OCI-LY7 (cell line): ENCODE results near the gene TBC1D5. TPM values are rescaled to one million over a fixed set of nuclear protein-coding genes. Genes with fewer than 3 reads are reported as not detected.

Source experiments
- BruUV-seq: library from RNA; stranded (reverse); fragments of 400-500 nt; replicated peaks from 2 replicates; lab custom pipeline; 2021; lab: Mats Ljungman, UMichigan
- CTCF ChIA-PET: fragments of 300-600 bp; sonication (Branson Sonifier 250); formaldehyde crosslinking; loops from one replicate; lab custom pipeline; 2022; ENCODE audit warnings: antibody characterized with exemption; ENCODE audit not compliant: unreplicated experiment; lab: Charles Lee
- POLR2A ChIA-PET: fragments of 300-600 bp; sonication (Branson Sonifier 250); formaldehyde crosslinking; loops from one replicate; lab custom pipeline; 2022; ENCODE audit warnings: antibody characterized with exemption; lab: Charles Lee
- DNase-seq: peaks from one replicate; pipeline ENCODE4 v3.0.0-alpha.2; 2015; ENCODE audit warnings: low spot score
- H2AFZ ChIP-seq: fragments of 200-600 bp; sonication (generic), shearing (Covaris generic); 2 replicates; pipeline ENCODE4 v1.6.1; 2014; ENCODE audit warnings: mild to moderate bottlenecking, antibody characterized with exemption, low read length, moderate library complexity
- H3K27ac ChIP-seq: fragments of 200-600 bp; sonication (generic); 2 replicates; pipeline ENCODE4 v1.5.1; 2014; ENCODE audit warnings: mixed run types, low read depth, mild to moderate bottlenecking, moderate library complexity, low read length, inconsistent platforms; ENCODE audit not compliant: poor library complexity, severe bottlenecking
- H3K36me3 ChIP-seq: fragments of 200-600 bp; sonication (generic); 2 replicates; pipeline ENCODE4 v1.6.1; 2014; ENCODE audit warnings: mild to moderate bottlenecking, antibody characterized with exemption, low read length, moderate library complexity, mixed read lengths; ENCODE audit not compliant: insufficient read depth
- H3K4me1 ChIP-seq: fragments of 200-600 bp; sonication (generic); 2 replicates; pipeline ENCODE4 v1.5.1; 2014; ENCODE audit warnings: mild to moderate bottlenecking, low read length; ENCODE audit not compliant: insufficient read depth, poor library complexity, severe bottlenecking
- H3K4me2 ChIP-seq: fragments of 200-600 bp; sonication (generic); 2 replicates; pipeline ENCODE4 v1.6.1; 2014; ENCODE audit warnings: mild to moderate bottlenecking, low read length
- H3K4me3 ChIP-seq: fragments of 200-600 bp; sonication (generic); 2 replicates; pipeline ENCODE4 v1.5.1; 2014; ENCODE audit warnings: mild to moderate bottlenecking, low read depth, low read length; ENCODE audit not compliant: poor library complexity, severe bottlenecking
- H3K79me2 ChIP-seq: fragments of 200-600 bp; sonication (generic); 2 replicates; pipeline ENCODE4 v1.6.1; 2016; ENCODE audit warnings: low read depth, mild to moderate bottlenecking, low read length, moderate library complexity, mixed read lengths; ENCODE audit not compliant: insufficient read depth
- H3K9me2 ChIP-seq: fragments of 200-600 bp; sonication (generic); 2 replicates; pipeline ENCODE4 v1.6.1; 2016; ENCODE audit warnings: mild to moderate bottlenecking, low read length, mixed read lengths; ENCODE audit not compliant: insufficient read depth
- H3K9me3 ChIP-seq: fragments of 200-600 bp; sonication (generic); 2 replicates; pipeline ENCODE4 v1.6.1; 2014; ENCODE audit warnings: mild to moderate bottlenecking, mixed run types, low read length, mixed read lengths
- H4K20me1 ChIP-seq: fragments of 200-600 bp; sonication (generic); 2 replicates; pipeline ENCODE4 v1.6.1; 2014; ENCODE audit warnings: mild to moderate bottlenecking, antibody characterized with exemption, low read length, moderate library complexity, mixed read lengths; ENCODE audit not compliant: insufficient read depth
- CTCF ChIP-seq: fragments of 200-600 bp; sonication (generic); conservative IDR thresholded peaks from 2 replicates; pipeline ENCODE4 v1.5.1; 2014; ENCODE audit warnings: mild to moderate bottlenecking, antibody characterized with exemption, low read length, moderate library complexity, mixed read lengths
- EZH2phosphoT487 ChIP-seq: fragments of 200-600 bp; sonication (generic); IDR thresholded peaks from 2 replicates; pipeline ENCODE4 v1.6.1; 2018; ENCODE audit warnings: low read depth, borderline replicate concordance, mild to moderate bottlenecking, mixed run types, antibody characterized with exemption, low read length, moderate library complexity, mixed read lengths
- intact Hi-C: fragments of 100-400 bp; cut with micrococcal nuclease; formaldehyde crosslinking; loops from one replicate; pipeline ENCODE4 v1.10.0; 2022; ENCODE audit not compliant: unreplicated experiment
- total RNA-seq, 2 experiments: library from RNA; depleted of rRNA in 1 of 2; stranded (reverse); fragments of >200 nt in 1 of 2; shearing (Covaris generic) in 1 of 2; gene quantifications; 2 replicates each; pipeline ENCODE4 v1.2.3, GENCODE V29; 2014 to 2022

Gene TBC1D5
- total RNA-seq, 2 experiments from 2014 or later, result 78.5 to 82.4 TPM

GRCh38 chr3:17412950-17413530 lies 329.4 kb downstream of the TBC1D5 start:
- Histone ChIP-seq H3K36me3 (no peaks in the 10 kb centered on the region), H3K4me3 (no peak overlapping the region), H3K4me2 (no peak overlapping the region), H3K9me3 (no peaks in the 10 kb centered on the region), H3K4me1 (no peaks in the 10 kb centered on the region), H4K20me1 (0 out of 2 replicates have a peak, but pooled peaks cover 3% of the 10 kb centered on the region), H3K79me2 (no peaks in the 10 kb centered on the region), H3K27ac (no peak overlapping the region), H2AFZ (no peak overlapping the region), H3K9me2 (no peaks in the 10 kb centered on the region)
- no TSS peak for BruUV-seq
- POLR2A ChIA-PET, result interaction anchor here (0.7 to 1.3 kb wide), 3 partner anchors 11 to 17 kb away, joined by 3 to 6 read pairs (median 4); no protein-coding TSS in a partner anchor
- CTCF ChIA-PET, result no interaction called here
- intact Hi-C loops, result loop anchor here (1.0 to 10.0 kb wide), 3 partner anchors 154 to 812 kb away; no protein-coding TSS in a partner anchor
- DNase-seq, result peak; percentile 79
- TF ChIP-seq CTCF, result peak; percentile 92
- no peak for TF ChIP-seq EZH2phosphoT487

GRCh38 chr3:17411157-17411877 lies 331.1 kb downstream of the TBC1D5 start:
- Histone ChIP-seq H4K20me1 (0 out of 2 replicates have a peak, but pooled peaks cover 3% of the 10 kb centered on the region), H3K9me2 (no peaks in the 10 kb centered on the region), H2AFZ (no peak overlapping the region), H3K79me2 (no peaks in the 10 kb centered on the region), H3K4me1 (no peaks in the 10 kb centered on the region), H3K9me3 (no peaks in the 10 kb centered on the region), H3K36me3 (no peaks in the 10 kb centered on the region), H3K27ac (no peak overlapping the region), H3K4me2 (no peak overlapping the region), H3K4me3 (no peak overlapping the region)
- intact Hi-C loops, result loop anchor here (10.0 kb wide), 1 partner anchor 237 kb away; no protein-coding TSS in a partner anchor
- TF ChIP-seq CTCF, result no peak
- no peak for TF ChIP-seq EZH2phosphoT487
- no peak for DNase-seq
- CTCF ChIA-PET, result interaction anchor here (1.0 kb wide), 1 partner anchor 494 kb away, joined by 3 read pairs; no protein-coding TSS in a partner anchor
- POLR2A ChIA-PET, result interaction anchor here (0.7 to 1.3 kb wide), 2 partner anchors 14 to 87 kb away, joined by 3 to 4 read pairs; no protein-coding TSS in a partner anchor
- BruUV-seq, result no TSS peak
